GM19372 (cell line): ENCODE data around the gene SHQ1.
"Not testable (repeated sequence)": the region's sequence is repeated elsewhere in the genome, so short reads cannot be mapped to it uniquely, and the experiment has no call there.

ENCODE experiments used
- ATAC-seq: cut with Tn5 transposase; IDR thresholded peaks from one replicate; pipeline ENCODE4 v1.9.1; 2021; ENCODE audit warnings: mild to moderate bottlenecking, low read depth, moderate library complexity; ENCODE audit not compliant: unreplicated experiment

Gene SHQ1

DNA sequence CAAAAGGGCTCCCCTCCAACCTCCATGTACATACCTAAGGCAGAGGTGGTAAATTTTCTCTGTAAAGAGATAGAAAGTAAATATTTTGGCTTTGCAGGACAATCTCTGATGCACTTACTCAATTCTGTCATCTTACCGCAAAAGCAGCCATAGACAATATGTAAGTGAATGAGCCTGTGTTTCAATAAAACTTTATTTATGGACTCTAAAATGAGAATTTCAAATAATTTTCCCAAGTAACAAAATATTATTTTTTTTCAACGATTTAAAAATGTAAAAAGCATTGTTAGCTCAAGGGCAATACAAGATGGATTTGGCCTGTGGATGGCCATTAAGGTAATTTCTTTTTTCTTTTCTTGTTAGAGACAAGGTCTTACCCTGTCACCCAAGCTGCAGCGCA is 44.7 kb downstream of the SHQ1 start:
- no peak for ATAC-seq

DNA sequence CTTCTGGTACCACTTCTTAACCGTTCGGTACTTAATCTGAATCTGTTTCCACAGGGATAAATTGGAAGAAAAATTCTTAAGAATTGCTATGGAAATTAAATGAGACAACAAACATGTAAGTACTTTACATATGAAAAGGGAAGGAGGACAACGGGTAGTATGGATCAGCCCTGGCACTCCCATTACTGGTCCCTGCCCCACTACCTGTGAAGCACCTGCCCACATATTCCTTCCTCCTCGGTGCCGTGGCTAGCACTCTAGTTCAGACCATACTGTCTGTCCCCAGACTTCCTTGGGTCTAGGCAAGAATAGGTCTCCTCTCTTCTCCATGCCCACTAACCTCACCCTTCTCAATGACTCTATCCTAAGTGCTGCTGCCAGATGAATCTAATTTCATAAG is 46.2 kb downstream of the SHQ1 start:
- no peak for ATAC-seq

DNA sequence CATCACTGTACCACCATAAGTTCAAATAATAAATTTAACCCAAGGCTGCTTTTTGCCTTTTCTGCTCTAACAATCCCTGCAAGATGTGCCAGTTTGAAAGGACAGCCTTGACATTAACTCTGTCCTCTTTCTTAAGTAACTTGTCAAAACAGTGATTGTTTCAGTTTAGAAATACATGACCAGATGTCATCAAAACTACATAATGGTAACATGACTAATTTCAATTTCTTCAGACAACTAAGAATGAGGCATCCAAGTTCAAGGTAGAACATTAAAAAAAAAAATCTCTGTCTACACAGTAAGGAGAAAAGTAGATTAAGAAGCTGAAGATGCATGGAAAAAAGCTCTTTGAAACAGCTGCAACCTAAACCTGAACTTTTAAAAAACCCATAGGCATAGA is 47.4 kb downstream of the SHQ1 start:
- ATAC-seq, result no peak

DNA sequence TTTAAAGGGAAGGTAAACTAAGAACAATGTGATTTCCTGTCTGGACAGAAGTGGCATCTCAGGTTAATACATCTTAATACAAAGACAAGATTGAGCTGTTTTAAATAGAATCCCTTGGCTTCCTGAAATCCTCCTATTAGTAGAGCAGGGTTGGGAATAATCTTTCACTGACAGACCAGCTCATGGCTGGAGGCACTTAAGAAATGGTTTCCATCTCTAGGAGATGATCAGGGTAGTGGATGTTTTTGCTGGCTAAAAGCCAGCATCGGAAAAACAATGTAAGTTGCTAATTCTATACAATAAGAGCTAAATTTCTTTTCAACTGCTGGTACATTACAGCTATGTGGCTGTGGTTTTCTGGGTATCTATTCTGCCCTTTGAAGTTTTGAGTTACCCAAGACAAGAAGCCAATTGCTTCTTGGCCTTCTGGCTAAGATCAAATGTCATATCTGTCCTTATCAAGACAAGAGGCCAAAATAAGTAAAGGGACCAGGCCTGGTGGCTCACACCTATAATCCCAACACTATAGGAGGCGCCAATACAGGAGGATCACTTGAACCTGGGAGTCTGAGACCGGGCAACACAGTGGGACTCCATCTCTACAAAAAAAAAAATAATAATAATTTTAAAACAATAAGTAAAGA is 49.6 kb downstream of the SHQ1 start:
- ATAC-seq, result no peak

DNA sequence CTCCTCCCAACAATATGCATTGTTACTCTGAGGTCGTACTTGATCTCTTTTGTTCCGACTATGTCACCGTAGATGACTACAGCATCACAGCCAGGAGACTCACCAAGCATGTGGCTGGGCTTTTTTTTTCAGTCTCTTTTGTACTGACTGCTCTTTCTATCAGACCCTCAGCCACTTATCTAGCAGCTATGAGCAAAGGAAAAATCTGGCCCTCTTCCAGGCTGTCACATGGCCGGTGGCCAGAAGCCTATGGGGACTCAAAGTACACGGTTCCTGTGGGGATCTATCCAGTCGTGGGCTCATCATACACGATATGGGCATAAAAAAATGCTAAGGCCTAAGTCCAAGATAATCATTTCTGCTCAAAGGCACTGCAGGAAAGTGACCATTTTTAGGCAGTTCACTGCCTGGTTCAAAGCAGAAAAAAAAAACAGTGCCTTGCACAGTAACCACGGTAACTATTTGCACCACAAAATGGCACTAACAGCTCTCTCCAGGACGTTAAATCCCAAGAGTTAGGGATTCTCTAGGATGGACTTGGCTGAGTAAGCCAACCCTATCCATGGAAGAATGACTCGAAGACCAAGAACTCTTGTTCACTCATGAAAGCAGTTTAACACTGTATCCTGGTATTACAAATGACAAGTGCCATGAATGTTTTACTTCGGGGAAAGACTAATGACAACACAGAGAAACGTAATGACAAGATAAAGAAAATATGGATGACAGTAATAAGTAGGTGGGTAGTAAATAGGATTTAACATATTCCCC is 50.3 kb downstream of the SHQ1 start:
- no peak for ATAC-seq

DNA sequence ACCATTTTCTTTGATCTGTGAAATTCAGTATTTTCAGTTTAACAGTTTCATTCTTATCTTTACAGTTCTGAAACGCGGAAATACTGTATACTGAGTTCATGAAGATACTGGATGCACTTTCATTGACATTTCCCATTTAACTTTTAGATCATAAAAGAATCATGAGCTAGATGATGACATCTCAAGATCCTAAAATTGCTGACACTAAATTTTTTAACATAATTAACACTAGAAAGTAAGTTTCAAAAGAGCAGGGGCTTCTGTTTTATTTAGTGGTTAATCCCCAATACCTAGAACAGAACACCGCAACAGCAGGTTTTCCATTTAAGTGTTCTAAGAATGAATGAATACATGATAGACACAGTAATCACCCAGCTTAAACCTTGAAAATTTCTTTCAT is 54.2 kb downstream of the SHQ1 start:
- ATAC-seq, result no peak

DNA sequence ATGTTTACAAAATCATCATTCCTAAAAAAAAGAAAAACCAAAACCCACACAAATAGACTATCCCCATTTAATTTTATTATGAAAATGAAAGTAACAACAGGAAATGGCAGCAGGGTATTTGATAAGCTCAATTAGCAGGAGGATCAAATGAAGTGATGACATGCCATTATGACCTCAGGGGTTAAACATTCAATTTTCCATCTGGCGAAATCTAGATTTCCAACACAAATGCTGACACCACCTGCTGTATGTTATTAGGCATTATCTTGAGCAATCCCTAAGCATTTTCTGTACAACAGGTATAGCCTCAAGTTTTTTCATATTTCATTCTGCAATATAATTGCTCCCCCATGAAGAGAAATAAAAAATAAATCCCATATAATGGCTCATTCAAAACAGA is 57.1 kb downstream of the SHQ1 start:
- no peak for ATAC-seq

DNA sequence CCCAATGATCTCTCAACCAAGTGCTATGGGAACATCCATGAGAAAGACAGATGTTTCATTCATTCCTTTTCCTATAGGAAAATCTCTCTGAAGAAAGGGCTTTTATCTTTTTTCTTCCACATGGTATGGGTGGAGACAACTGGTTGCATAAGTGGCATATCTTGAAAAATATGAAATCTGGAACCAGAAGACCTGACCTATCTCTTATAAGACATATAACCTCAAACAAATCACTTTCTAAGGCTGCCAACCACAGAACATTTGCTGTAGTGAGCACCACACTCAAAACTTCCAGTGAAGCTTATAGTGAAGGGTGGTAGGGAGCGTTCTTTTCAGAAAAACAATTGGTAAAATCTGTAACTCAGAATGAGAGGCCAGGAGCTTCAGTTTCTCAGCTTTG is 58.5 kb downstream of the SHQ1 start:
- ATAC-seq, result no peak

DNA sequence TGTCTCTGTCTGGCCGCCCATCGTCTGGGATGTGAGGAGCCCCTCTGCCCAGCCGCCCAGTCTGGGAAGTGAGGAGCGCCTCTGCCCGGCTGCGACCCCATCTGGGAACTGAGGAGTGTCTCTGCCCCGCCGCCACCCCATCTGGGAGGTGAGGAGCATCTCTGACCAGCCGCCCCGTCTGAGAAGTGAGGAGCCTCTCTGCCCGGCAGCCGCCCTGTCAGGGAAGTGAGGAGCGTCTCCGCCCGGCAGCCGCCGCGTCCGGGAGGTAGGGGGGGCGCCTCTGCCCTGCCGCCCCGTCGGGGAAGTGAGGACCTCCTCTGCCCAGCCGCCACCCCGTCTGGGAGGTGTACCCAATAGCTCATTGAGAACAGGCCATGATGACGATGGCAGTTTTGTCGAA is 60.0 kb downstream of the SHQ1 start:
- ATAC-seq, result not testable (repeated sequence)

DNA sequence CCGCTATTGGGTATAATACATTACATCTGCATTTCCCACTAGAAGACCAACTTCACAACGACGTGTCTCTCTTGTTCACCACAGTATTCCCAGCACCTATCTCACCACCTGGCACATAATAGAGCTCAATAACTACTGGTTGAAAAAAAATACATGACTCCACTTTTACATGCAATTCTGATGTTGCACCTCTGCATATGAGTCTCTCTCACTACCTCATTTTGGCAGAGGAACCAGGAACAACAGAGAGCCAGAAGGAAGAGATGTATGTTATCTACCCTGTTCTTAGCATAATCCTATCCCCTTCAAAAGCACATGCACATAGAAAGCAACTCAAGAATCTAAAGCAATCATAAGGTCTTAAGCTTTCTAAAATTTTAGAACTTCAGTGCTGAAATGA is 61.6 kb downstream of the SHQ1 start:
- ATAC-seq, result no peak

DNA sequence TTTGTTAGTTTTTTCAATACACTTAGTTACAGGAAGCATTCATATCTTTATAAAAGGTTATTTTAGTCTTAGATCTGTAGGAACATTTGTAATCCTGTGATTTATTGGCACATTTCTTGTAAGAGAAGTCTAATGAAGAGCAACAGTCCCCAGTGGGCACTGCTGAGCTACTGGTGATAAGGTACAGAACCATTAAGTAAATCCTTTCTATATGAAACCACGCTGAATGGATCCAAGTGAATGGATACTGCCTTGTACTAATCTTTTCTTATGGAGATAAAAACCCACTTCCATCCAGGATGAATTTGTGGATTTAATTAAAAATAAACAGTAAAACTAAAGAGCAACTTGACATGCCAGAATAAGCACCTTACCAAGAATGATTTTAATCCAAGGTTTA is 64.0 kb downstream of the SHQ1 start:
- ATAC-seq, result no peak

DNA sequence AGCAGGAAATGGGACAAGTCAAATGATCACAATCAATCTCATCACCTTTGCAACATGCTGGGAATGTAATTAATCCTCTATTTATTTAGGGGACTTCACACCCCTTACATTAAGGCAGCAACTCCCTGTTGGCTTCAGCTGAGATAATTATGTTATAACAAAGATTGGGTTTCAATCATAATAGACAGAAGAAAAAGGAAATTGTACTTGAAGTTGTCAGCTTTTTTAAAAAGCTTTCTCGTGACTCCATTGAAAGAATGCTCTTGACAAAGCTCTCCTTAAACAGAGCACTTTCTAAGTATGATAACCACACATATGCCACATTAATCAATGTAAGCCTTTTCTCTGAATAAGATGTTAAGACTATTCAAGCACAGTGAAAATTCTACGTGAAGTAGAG is 65.7 kb downstream of the SHQ1 start:
- ATAC-seq, result no peak

DNA sequence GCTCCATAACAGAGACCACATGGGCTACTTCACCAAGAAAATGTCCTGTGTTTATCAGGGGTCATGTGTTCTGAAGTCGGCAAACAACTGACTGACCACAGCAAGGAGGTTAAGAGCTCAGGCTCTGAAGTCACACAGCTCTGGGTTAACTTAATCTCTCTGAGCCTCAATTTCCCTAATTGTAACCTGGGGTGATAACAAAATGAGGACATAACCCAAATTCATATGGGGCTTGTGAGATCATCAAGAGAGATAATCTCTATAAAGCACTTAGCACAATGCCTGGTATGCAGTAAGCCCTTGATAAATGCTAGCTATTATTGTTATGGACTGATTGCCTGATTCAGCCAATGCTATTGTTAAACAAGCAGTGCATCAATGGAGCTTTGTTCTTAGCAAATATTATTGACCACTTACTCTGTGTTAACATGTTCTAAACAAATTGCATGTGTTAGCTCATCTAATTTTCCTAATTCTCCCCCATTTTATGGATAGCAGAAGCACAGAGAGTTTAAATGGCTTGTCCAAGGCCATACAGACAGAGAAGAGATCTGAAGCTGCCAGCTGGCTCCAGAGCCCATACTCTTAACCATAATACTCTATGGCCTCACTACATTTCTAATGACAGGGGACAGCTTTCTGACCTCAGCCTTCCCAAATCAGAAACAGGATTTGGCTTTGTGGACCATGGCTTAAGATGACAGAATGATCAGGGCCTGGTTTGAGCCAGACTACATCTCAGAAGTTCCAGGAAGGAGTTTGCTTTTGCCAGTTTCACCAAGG is 78.3 kb downstream of the SHQ1 start:
- no peak for ATAC-seq

DNA sequence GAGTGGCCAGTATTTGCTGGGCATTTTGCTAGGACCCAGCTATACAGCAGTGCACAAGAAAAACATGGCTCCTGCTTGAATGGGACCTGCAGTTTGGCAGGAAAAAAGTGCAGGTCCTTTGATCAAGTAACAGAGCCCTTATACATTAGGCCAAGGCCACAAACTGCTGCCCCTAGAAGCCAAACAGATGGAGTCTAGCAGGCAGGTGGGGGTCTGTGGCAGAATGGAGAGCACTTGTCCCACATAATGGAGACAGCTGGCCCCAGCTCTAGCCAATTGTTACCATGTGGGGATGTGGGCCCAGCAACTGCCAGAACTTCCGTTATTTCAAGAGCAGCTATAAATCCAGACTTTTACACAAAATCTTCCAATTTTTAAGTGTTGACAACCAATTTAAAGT is 79.3 kb downstream of the SHQ1 start:
- no peak for ATAC-seq

DNA sequence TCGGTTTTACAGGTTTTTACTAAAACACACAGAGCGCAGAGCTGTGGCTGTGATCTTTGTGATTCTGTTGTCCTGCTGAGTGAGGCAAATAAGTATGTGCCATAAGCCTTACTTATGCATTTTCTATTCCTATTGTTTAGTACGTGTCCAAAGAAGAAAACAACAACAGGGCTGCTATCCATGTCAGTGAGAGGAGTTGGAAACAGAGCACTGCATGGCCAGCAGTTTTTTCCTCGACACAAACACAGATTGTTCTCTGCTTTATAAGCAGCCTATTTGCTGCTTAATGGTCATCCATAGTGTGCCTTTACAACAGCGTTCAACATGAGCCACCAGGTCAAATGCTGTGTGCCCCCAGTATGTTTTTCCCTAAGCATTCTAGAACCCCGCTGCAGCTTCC is 79.8 kb downstream of the SHQ1 start:
- ATAC-seq, result no peak

DNA sequence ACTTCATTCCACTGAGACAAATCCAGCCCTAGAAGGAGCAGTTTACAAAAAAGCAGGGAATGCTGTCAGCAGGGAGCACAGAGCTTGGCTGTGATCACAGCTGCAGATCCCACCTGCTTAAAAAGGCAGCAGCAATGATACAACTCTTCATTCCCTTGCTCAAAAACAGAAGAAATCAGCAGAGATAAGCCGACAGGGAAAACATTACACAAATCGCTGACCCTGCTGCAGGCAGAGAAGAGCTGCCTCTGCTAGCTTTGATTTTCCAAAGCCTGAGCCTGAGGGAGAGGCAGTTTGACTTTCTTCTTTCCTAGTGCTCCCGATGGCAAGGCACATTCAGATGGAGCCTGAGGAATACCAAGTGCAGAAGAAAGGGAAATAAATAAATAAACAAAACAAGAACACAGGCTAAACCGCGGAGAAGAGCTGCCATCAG is 80.2 kb downstream of the SHQ1 start:
- no peak for ATAC-seq

DNA sequence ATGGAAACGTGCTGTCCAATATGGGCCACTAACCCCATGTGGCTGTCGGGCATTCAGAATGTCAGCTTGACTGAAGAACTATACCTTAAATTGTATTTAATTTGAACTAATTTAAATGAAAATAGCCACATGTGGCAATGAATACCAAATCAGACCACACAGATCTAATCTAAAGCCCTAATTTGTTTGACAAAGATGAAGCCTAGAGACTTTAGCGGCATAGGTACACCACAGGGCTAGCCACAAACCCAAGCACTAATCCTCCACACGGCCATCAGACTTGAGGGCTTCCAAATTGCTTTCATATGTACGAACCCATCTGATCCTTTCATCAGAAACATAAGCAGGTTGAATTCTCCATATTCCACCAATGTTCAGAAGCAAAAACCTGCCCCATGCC is 81.4 kb downstream of the SHQ1 start:
- ATAC-seq, result no peak

DNA sequence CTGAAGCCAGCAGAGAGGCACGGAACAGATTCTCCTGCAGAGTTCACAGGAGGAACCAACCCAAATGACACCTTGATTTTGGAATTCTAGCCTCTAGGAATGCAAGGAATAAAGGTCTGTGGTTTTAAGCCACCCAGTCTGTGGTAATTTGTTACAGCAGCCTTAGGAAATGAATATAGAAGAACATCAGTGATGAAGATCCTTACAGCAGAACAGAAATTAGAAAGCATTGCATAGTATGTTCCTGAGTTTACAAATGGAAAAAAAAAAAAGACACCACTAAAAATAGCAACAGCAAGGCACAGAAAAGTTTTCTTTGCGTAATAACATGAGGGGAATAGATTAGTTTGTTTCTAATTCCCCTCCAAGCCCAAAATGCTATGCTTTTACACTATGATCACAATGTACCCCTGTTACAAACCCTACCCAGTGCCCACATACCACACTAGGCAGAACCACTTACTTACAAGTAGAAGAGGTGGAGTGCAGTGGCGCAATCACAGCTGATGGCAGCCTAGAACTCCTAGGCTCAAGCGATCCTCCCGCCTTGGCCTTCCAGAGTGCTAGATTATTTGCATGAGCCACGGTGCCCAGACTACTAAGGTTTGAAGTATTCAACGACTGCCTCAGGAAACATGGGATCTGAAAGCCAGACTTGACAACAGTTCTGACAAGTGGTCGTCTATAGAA is 84.3 kb downstream of the SHQ1 start:
- ATAC-seq, result no peak

DNA sequence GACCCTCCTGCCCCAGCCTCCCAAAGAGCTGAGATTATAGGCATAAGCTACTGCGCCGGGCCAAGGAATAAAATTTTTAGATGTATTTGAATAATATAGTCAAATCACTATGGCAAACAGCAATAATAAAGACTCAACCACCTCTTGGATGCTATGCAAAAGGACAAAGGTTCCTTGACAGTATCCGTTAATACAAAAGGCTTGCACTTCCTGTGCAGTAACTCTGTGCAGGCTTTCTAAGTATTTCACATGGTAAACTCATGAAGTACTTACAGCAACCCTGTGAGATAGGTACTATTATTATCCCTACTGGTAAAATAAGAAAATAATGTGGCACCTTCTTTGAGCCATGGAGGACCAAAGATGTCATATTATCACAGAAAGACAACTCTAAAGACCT is 86.8 kb downstream of the SHQ1 start:
- ATAC-seq, result no peak

DNA sequence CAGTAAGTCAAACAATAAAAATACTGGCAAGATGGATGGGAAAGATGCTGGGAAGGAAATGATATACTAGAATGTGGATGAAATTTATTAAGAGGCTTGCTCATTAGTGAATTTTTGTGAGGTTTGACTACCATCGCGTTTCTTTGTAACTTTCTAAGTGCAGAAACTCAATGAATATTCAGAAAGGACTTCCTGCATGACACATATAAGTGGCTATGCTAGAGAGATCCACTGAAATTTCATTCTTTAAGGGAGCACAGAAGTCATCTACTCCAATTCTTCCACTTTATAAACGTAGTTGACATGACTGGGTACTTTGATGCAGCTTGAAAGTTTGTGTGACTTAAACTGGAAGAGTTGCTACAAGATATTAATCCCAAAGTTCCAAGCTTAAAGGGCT is 88.0 kb downstream of the SHQ1 start:
- ATAC-seq, result no peak

DNA sequence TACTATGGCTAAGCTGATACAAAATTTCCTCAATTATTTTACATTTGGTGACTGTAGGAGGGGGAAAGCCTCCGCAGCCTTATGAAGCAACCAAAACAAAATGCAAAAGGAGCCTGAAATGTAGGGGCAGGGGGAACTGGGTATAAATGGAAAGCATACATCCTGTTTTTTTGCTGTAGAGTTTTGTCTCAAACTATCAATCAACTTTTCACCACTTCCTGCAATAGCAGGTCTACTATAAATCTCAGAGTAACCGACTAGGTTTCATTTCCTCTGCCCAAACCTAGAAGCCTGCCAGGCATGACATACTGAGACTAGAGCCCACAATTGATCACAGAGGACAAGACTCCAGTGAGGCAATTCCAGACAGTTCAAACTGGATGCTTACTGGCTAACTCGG is 91.3 kb downstream of the SHQ1 start:
- peak; percentile 100 for ATAC-seq
